Measurements from ENCODE around the gene CDC42EP5.

The CDC42EP5 gene

GRCh38 chr19:54432144-54432738 is 40.9 kb downstream of the CDC42EP5 start:
- H3K36me3 ChIP-seq (ENCODE audit: insufficient read depth, low read length): no peaks in the 10 kb centered on the region
- H3K4me1 ChIP-seq (ENCODE audit: insufficient read depth, low read length, severe bottlenecking): peaks cover 11% of the 10 kb centered on the region
- H3K79me2 ChIP-seq (ENCODE audit: insufficient read depth, low read length): no peaks in the 10 kb centered on the region
- H2AFZ ChIP-seq (ENCODE audit: low read length): no peak overlapping the region
- H3K9ac ChIP-seq (ENCODE audit: low read length): no peak overlapping the region
- no peaks in the 10 kb centered on the region for H4K20me1 ChIP-seq (ENCODE audit: insufficient read depth, low read length)
- H3K27me3 ChIP-seq (ENCODE audit: insufficient read depth, low read length): 0 out of 2 replicates have a peak, but pooled peaks cover 4% of the 10 kb centered on the region
- no peaks in the 10 kb centered on the region for H3F3A ChIP-seq (ENCODE audit: insufficient read depth, low read length)
- no peak overlapping the region for H3K4me2 ChIP-seq (ENCODE audit: low read length)
- no peaks in the 10 kb centered on the region for H3K9me3 ChIP-seq (ENCODE audit: low read length)
- H3K9me2 ChIP-seq (ENCODE audit: low read depth, low read length): no peaks in the 10 kb centered on the region
- no peak for TF ChIP-seq EZH2 (IDR thresholded peaks at IDR 0.05; ENCODE audit: borderline replicate concordance, low read length)
- TF ChIP-seq, protein P1, sequence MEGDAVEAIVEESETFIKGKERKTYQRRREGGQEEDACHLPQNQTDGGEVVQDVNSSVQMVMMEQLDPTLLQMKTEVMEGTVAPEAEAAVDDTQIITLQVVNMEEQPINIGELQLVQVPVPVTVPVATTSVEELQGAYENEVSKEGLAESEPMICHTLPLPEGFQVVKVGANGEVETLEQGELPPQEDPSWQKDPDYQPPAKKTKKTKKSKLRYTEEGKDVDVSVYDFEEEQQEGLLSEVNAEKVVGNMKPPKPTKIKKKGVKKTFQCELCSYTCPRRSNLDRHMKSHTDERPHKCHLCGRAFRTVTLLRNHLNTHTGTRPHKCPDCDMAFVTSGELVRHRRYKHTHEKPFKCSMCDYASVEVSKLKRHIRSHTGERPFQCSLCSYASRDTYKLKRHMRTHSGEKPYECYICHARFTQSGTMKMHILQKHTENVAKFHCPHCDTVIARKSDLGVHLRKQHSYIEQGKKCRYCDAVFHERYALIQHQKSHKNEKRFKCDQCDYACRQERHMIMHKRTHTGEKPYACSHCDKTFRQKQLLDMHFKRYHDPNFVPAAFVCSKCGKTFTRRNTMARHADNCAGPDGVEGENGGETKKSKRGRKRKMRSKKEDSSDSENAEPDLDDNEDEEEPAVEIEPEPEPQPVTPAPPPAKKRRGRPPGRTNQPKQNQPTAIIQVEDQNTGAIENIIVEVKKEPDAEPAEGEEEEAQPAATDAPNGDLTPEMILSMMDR (IDR thresholded peaks at IDR 0.05; ENCODE audit: low read length): no peak
- H3K4me3 ChIP-seq (ENCODE audit: low read depth, low read length, poor library complexity, severe bottlenecking): no peak overlapping the region
- H3K27ac ChIP-seq (ENCODE audit: low read depth, low read length, poor library complexity, severe bottlenecking): no peak overlapping the region

GRCh38 chr19:54431255-54431838 is 41.7 kb downstream of the CDC42EP5 start:
- no peak overlapping the region for H3K4me2 ChIP-seq (ENCODE audit: low read length)
- 0 out of 2 replicates have a peak, but pooled peaks cover 4% of the 10 kb centered on the region for H3K27me3 ChIP-seq (ENCODE audit: insufficient read depth, low read length)
- H3K36me3 ChIP-seq (ENCODE audit: insufficient read depth, low read length): no peaks in the 10 kb centered on the region
- no peak for TF ChIP-seq EZH2 (IDR thresholded peaks at IDR 0.05; ENCODE audit: borderline replicate concordance, low read length)
- TF ChIP-seq, protein P1 (IDR thresholded peaks at IDR 0.05; ENCODE audit: low read length): no peak
- no peaks in the 10 kb centered on the region for H3K9me2 ChIP-seq (ENCODE audit: low read depth, low read length)
- H3K4me3 ChIP-seq (ENCODE audit: low read depth, low read length, poor library complexity, severe bottlenecking): no peak overlapping the region
- H3K79me2 ChIP-seq (ENCODE audit: insufficient read depth, low read length): no peaks in the 10 kb centered on the region
- H3K9me3 ChIP-seq (ENCODE audit: low read length): no peaks in the 10 kb centered on the region
- no peaks in the 10 kb centered on the region for H3F3A ChIP-seq (ENCODE audit: insufficient read depth, low read length)
- H3K4me1 ChIP-seq (ENCODE audit: insufficient read depth, low read length, severe bottlenecking): peaks cover 11% of the 10 kb centered on the region
- no peak overlapping the region for H2AFZ ChIP-seq (ENCODE audit: low read length)
- no peak overlapping the region for H3K9ac ChIP-seq (ENCODE audit: low read length)
- H3K27ac ChIP-seq (ENCODE audit: low read depth, low read length, poor library complexity, severe bottlenecking): no peak overlapping the region
- H4K20me1 ChIP-seq (ENCODE audit: insufficient read depth, low read length): no peaks in the 10 kb centered on the region

GRCh38 chr19:54430306-54431254 is 42.5 kb downstream of the CDC42EP5 start:
- Histone ChIP-seq H4K20me1 (ENCODE audit: insufficient read depth, low read length) (no peaks in the 10 kb centered on the region), H3K9me2 (ENCODE audit: low read depth, low read length) (no peaks in the 10 kb centered on the region), H3K9me3 (ENCODE audit: low read length) (no peaks in the 10 kb centered on the region), H3K36me3 (ENCODE audit: insufficient read depth, low read length) (no peaks in the 10 kb centered on the region), H3K79me2 (ENCODE audit: insufficient read depth, low read length) (no peaks in the 10 kb centered on the region), H3F3A (ENCODE audit: insufficient read depth, low read length) (no peaks in the 10 kb centered on the region), H3K9ac (ENCODE audit: low read length) (no peak overlapping the region), H3K27me3 (ENCODE audit: insufficient read depth, low read length) (0 out of 2 replicates have a peak, but pooled peaks cover 4% of the 10 kb centered on the region), H3K27ac (ENCODE audit: low read depth, low read length, poor library complexity, severe bottlenecking) (no peak overlapping the region), H3K4me1 (ENCODE audit: insufficient read depth, low read length, severe bottlenecking) (peaks cover 11% of the 10 kb centered on the region), H3K4me2 (ENCODE audit: low read length) (no peak overlapping the region), H2AFZ (ENCODE audit: low read length) (no peak overlapping the region), H3K4me3 (ENCODE audit: low read depth, low read length, poor library complexity, severe bottlenecking) (no peak overlapping the region)
- TF ChIP-seq, protein P1 (IDR thresholded peaks at IDR 0.05; ENCODE audit: low read length): peak; percentile 23; the same call in 1 of the 2 replicates
- TF ChIP-seq EZH2 (IDR thresholded peaks at IDR 0.05; ENCODE audit: borderline replicate concordance, low read length): no peak

All from OCI-LY1 (cell line).